PC-9 (cell line): ENCODE results near the gene FH. TPM values are rescaled to one million over a fixed set of nuclear protein-coding genes. Genes with fewer than 3 reads are reported as not detected.

ENCODE experiments used
- BruUV-seq: library from RNA; stranded (reverse); fragments of 400-500 nt; replicated peaks from 2 replicates; lab custom pipeline; 2021; lab: Mats Ljungman, UMichigan
- CTCF ChIA-PET: fragments of 300-600 bp; sonication (Branson Sonifier 250); formaldehyde crosslinking; loops from one replicate; lab custom pipeline; 2022; ENCODE audit warnings: antibody characterized with exemption; lab: Charles Lee
- POLR2A ChIA-PET: fragments of 300-600 bp; sonication (Branson Sonifier 250); formaldehyde crosslinking; loops from one replicate; lab custom pipeline; 2022; ENCODE audit warnings: antibody characterized with exemption; ENCODE audit not compliant: unreplicated experiment; lab: Charles Lee
- DNase-seq, 2 experiments: peaks; one replicate each; pipeline versions ENCODE4 v3.0.0 to v3.0.0-alpha.2; 2015 to 2022; ENCODE audit warnings: mixed read lengths in 1 of 2
- H2AFZ ChIP-seq: fragments of 200-600 bp; sonication (generic); 2 replicates; pipeline ENCODE4 v1.8.1; 2017; ENCODE audit warnings: antibody characterized with exemption
- H3F3A ChIP-seq: fragments of 200-600 bp; sonication (generic); 2 replicates; pipeline ENCODE4 v1.8.1; 2017; ENCODE audit warnings: antibody characterized with exemption, mild to moderate bottlenecking, low read depth; ENCODE audit not compliant: insufficient read depth
- H3K27ac ChIP-seq: fragments of 200-600 bp; sonication (generic); 2 replicates; pipeline ENCODE4 v1.6.1; 2016; ENCODE audit warnings: mixed run types
- H3K27me3 ChIP-seq: fragments of 200-600 bp; sonication (generic); 2 replicates; pipeline ENCODE4 v1.6.1; 2016; ENCODE audit warnings: low read depth, mixed run types; ENCODE audit not compliant: insufficient read depth
- H3K36me3 ChIP-seq: fragments of 200-600 bp; sonication (generic); 2 replicates; pipeline ENCODE4 v1.6.1; 2016; ENCODE audit warnings: low read depth, mixed run types
- H3K4me1 ChIP-seq: fragments of 200-600 bp; sonication (generic); replicated peaks from 2 replicates; pipeline ENCODE4 v1.6.1; 2016; ENCODE audit warnings: mixed run types; ENCODE audit not compliant: insufficient read depth
- H3K4me2 ChIP-seq: fragments of 200-600 bp; sonication (generic); 2 replicates; pipeline ENCODE4 v1.6.1; 2017; ENCODE audit warnings: mixed run types
- H3K4me3 ChIP-seq: fragments of 200-600 bp; sonication (generic); 2 replicates; pipeline ENCODE4 v1.6.1; 2016; ENCODE audit warnings: mixed run types
- H3K79me2 ChIP-seq: fragments of 200-600 bp; sonication (generic); 2 replicates; pipeline ENCODE4 v1.6.1; 2017; ENCODE audit warnings: low read depth, mixed run types
- H3K9me2 ChIP-seq: fragments of 200-600 bp; sonication (generic); 2 replicates; pipeline ENCODE4 v1.8.1; 2017; ENCODE audit warnings: mild to moderate bottlenecking; ENCODE audit not compliant: insufficient read depth
- H3K9me3 ChIP-seq: fragments of 200-600 bp; sonication (generic); 2 replicates; pipeline ENCODE4 v1.8.1; 2016; ENCODE audit warnings: low read depth; ENCODE audit not compliant: insufficient read depth
- H4K20me1 ChIP-seq: fragments of 200-600 bp; sonication (generic); 2 replicates; pipeline ENCODE4 v1.8.1; 2017; ENCODE audit not compliant: insufficient read depth
- CTCF ChIP-seq: fragments of 200-600 bp; sonication (generic); conservative IDR thresholded peaks from 2 replicates; pipeline ENCODE4 v1.6.1; 2017; ENCODE audit warnings: mixed run types, antibody characterized with exemption, mild to moderate bottlenecking, moderate library complexity
- EZH2 ChIP-seq: fragments of 200-600 bp; sonication (generic); IDR thresholded peaks from 2 replicates; pipeline ENCODE4 v1.8.0; 2017; ENCODE audit warnings: antibody characterized with exemption, low read depth
- intact Hi-C: fragments of 100-400 bp; cut with micrococcal nuclease; formaldehyde crosslinking; loops from one replicate; pipeline ENCODE4 v1.10.0; 2022; ENCODE audit not compliant: unreplicated experiment
- total RNA-seq: library from RNA; stranded (reverse); gene quantifications from 2 replicates; pipeline ENCODE4 v1.2.3, GENCODE V29; 2021

Gene FH
- total RNA-seq, 1 experiment from 2014 or later, result 88.3 TPM

- BruUV-seq, result no TSS peak
- Histone ChIP-seq H3K4me3 (no peak overlapping the region), H4K20me1 (no peaks in the 10 kb centered on the region), H3K9me2 (no peaks in the 10 kb centered on the region; the same call in 1 of the 2 replicates), H3F3A (no peaks in the 10 kb centered on the region), H3K4me1 (no peaks in the 10 kb centered on the region), H2AFZ (no peak overlapping the region), H3K27me3 (no peaks in the 10 kb centered on the region), H3K4me2 (no peak overlapping the region), H3K27ac (no peak overlapping the region), H3K36me3 (peaks cover 18% of the 10 kb centered on the region), H3K79me2 (no peaks in the 10 kb centered on the region), H3K9me3 (no peaks in the 10 kb centered on the region)
- intact Hi-C loops, result no loop called here
- DNase-seq, result no peak
- ChIA-PET CTCF (no interaction called here), POLR2A (no interaction called here)
- TF ChIP-seq CTCF, result no peak
- no peak for TF ChIP-seq EZH2
Observed at GRCh38 chr1:241495741-241496140, 23.8 kb downstream of the FH start.

GRCh38 chr1:241488739-241489138 is 30.8 kb downstream of the FH start:
- Histone ChIP-seq H4K20me1 (no peaks in the 10 kb centered on the region), H2AFZ (no peak overlapping the region), H3K4me3 (no peak overlapping the region), H3K36me3 (no peaks in the 10 kb centered on the region), H3K27ac (no peak overlapping the region), H3K79me2 (no peaks in the 10 kb centered on the region), H3K27me3 (no peaks in the 10 kb centered on the region), H3K9me3 (no peaks in the 10 kb centered on the region; the same call in 1 of the 2 replicates), H3F3A (no peaks in the 10 kb centered on the region), H3K4me1 (no peaks in the 10 kb centered on the region), H3K9me2 (no peaks in the 10 kb centered on the region; the same call in 1 of the 2 replicates), H3K4me2 (no peak overlapping the region)
- intact Hi-C loops, result no loop called here
- ChIA-PET CTCF (no interaction called here), POLR2A (no interaction called here)
- TF ChIP-seq EZH2 (no peak), CTCF (no peak)
- no peak for DNase-seq
- BruUV-seq, result no TSS peak

GRCh38 chr1:241485554-241485992 is 34.0 kb downstream of the FH start:
- TF ChIP-seq EZH2, result no peak
- peak; percentile 61; the same call in 1 of the 2 replicates for TF ChIP-seq CTCF
- no peaks in the 10 kb centered on the region for H3K79me2 ChIP-seq
- H3K27ac ChIP-seq, result no peak overlapping the region
- DNase-seq, result no peak
- no peak overlapping the region for H3K4me3 ChIP-seq
- CTCF ChIA-PET, result interaction anchor here (0.8 kb wide), 1 partner anchor 701 kb away, joined by 8 read pairs; no protein-coding TSS in a partner anchor
- H2AFZ ChIP-seq, result no peak overlapping the region
- no peak overlapping the region for H3K4me2 ChIP-seq
- H3K9me3 ChIP-seq, result no peaks in the 10 kb centered on the region; the same call in 1 of the 2 replicates
- H3F3A ChIP-seq, result peaks cover 12% of the 10 kb centered on the region
- no TSS peak for BruUV-seq
- H3K27me3 ChIP-seq, result no peaks in the 10 kb centered on the region
- H3K36me3 ChIP-seq, result no peaks in the 10 kb centered on the region
- peaks cover 22% of the 10 kb centered on the region for H3K4me1 ChIP-seq
- no peaks in the 10 kb centered on the region for H3K9me2 ChIP-seq
- no peaks in the 10 kb centered on the region for H4K20me1 ChIP-seq
- POLR2A ChIA-PET, result no interaction called here
- intact Hi-C loops, result no loop called here
